GM23338 (cell line): ENCODE measurements around the gene PPP2CA. TPM values are rescaled to one million over a fixed set of nuclear protein-coding genes. Genes with fewer than 3 reads are reported as not detected.

Experiments
- ATAC-seq: fragments of 200-7000 bp; cut with Tn5 transposase; 3 replicates; pipeline ENCODE4 v1.9.1; 2020
- DNase-seq: peaks from one replicate; pipeline ENCODE4 v3.0.0-alpha.2; 2015; ENCODE audit warnings: low spot score
- H2AFZ ChIP-seq: fragments of 200-600 bp; sonication (generic); 2 replicates; pipeline ENCODE4 v1.8.0; 2016; ENCODE audit warnings: antibody characterized with exemption, mild to moderate bottlenecking, moderate library complexity
- H3F3A ChIP-seq: fragments of 200-600 bp; sonication (generic); replicated peaks from 2 replicates; pipeline ENCODE4 v1.8.0; 2017; ENCODE audit warnings: antibody characterized with exemption, mixed run types, low read depth
- H3K27ac ChIP-seq: fragments of 200-600 bp; sonication (generic); 2 replicates; pipeline ENCODE4 v1.6.1; 2016; ENCODE audit warnings: low read depth
- H3K27me3 ChIP-seq: fragments of 200-600 bp; sonication (generic); 2 replicates; pipeline ENCODE4 v1.8.0; 2016; ENCODE audit warnings: mild to moderate bottlenecking, mixed run types, moderate library complexity; ENCODE audit not compliant: insufficient read depth
- H3K36me3 ChIP-seq: fragments of 200-600 bp; sonication (generic); 2 replicates; pipeline ENCODE4 v1.8.0; 2016; ENCODE audit warnings: mild to moderate bottlenecking; ENCODE audit not compliant: insufficient read depth
- H3K4me1 ChIP-seq: fragments of 200-600 bp; sonication (generic); 2 replicates; pipeline ENCODE4 v1.8.0; 2016; ENCODE audit warnings: mild to moderate bottlenecking, moderate library complexity; ENCODE audit not compliant: insufficient read depth
- H3K4me2 ChIP-seq: fragments of 200-600 bp; sonication (generic); 2 replicates; pipeline ENCODE4 v1.7.1; 2017; ENCODE audit warnings: mixed run types
- H3K4me3 ChIP-seq: fragments of 200-600 bp; sonication (generic); 2 replicates; pipeline ENCODE4 v1.6.1; 2016; ENCODE audit warnings: mixed run types
- H3K79me2 ChIP-seq: fragments of 200-600 bp; sonication (generic); replicated peaks from 2 replicates; pipeline ENCODE4 v1.8.0; 2017; ENCODE audit warnings: mild to moderate bottlenecking; ENCODE audit not compliant: insufficient read depth
- H3K9me2 ChIP-seq: fragments of 200-600 bp; sonication (generic); 2 replicates; pipeline ENCODE4 v1.8.0; 2017; ENCODE audit not compliant: insufficient read depth
- H4K20me1 ChIP-seq: fragments of 200-600 bp; sonication (generic); replicated peaks from 2 replicates; pipeline ENCODE4 v1.8.0; 2017; ENCODE audit warnings: mild to moderate bottlenecking; ENCODE audit not compliant: insufficient read depth
- H3K27ac Mint-ChIP-seq: 2 replicates; pipeline ENCODE4 v1.8.0; 2020; ENCODE audit warnings: inconsistent platforms, mild to moderate bottlenecking, moderate library complexity, mixed read lengths
- H3K27me3 Mint-ChIP-seq: 3 replicates; pipeline ENCODE4 v1.8.0; 2022; ENCODE audit warnings: low read depth, mild to moderate bottlenecking, moderate library complexity, mixed read lengths, inconsistent platforms; ENCODE audit not compliant: insufficient read depth, poor library complexity
- H3K36me3 Mint-ChIP-seq: 3 replicates; pipeline ENCODE4 v1.8.0; 2021; ENCODE audit warnings: low read depth, mild to moderate bottlenecking, inconsistent platforms, moderate library complexity, mixed read lengths
- H3K4me1 Mint-ChIP-seq: 3 replicates; pipeline ENCODE4 v1.8.0; 2020; ENCODE audit warnings: mild to moderate bottlenecking, inconsistent platforms, mixed read lengths
- H3K4me3 Mint-ChIP-seq: 3 replicates; pipeline ENCODE4 v1.8.0; 2021; ENCODE audit warnings: moderate library complexity, mild to moderate bottlenecking, inconsistent platforms, mixed read lengths
- H3K9me3 Mint-ChIP-seq: 3 replicates; pipeline ENCODE4 v1.8.0; 2020; ENCODE audit warnings: moderate library complexity, mild to moderate bottlenecking, inconsistent platforms, mixed read lengths
- CREB1 ChIP-seq: fragments of 250-450 bp; sonication (Bioruptor Pico); IDR thresholded peaks from 2 replicates; pipeline ENCODE4 v1.5.0; 2020; ENCODE audit warnings: low read depth, mild to moderate bottlenecking, moderate library complexity
- CTCF ChIP-seq, 2 experiments: fragments of 200-600 bp in 1 of 2; sonication (generic) in 1 of 2; conservative IDR thresholded peaks; 2 replicates each; pipeline versions ENCODE4 v1.5.1 to v1.6.1; 2016 to 2017; ENCODE audit warnings: antibody characterized with exemption in 2 of 2, low read depth in 2 of 2, mild to moderate bottlenecking in 2 of 2, moderate library complexity in 1 of 2
- EZH2 ChIP-seq: fragments of 200-600 bp; sonication (generic); IDR thresholded peaks from one replicate; pipeline ENCODE4 v1.8.0; 2017; ENCODE audit warnings: antibody characterized with exemption, mild to moderate bottlenecking, low read depth; ENCODE audit not compliant: unreplicated experiment
- EZH2phosphoT487 ChIP-seq: fragments of 200-600 bp; sonication (generic); IDR thresholded peaks from one replicate; pipeline ENCODE4 v1.8.1; 2018; ENCODE audit warnings: antibody characterized with exemption; ENCODE audit not compliant: unreplicated experiment
- JUNB ChIP-seq: IDR thresholded peaks from one replicate; pipeline ENCODE4 v1.6.1; 2016; ENCODE audit warnings: antibody characterized with exemption; ENCODE audit not compliant: unreplicated experiment
- STAT1 ChIP-seq: IDR thresholded peaks from one replicate; pipeline ENCODE4 v1.6.1; 2016; ENCODE audit warnings: antibody characterized with exemption; ENCODE audit not compliant: unreplicated experiment
- ZNF462 ChIP-seq: fragments of 250-450 bp; sonication (Bioruptor Pico); IDR thresholded peaks from 2 replicates; pipeline ENCODE4 v1.5.0; 2020; ENCODE audit warnings: mild to moderate bottlenecking, moderate library complexity
- polyA plus RNA-seq: library from polyadenylated mRNA; unstranded; fragments of >200 nt; fragmentation: Nextera tagmentation; extraction: Ambion mirVana; gene quantifications from 2 replicates; pipeline ENCODE4 v1.2.1, GENCODE V29; 2016
- total RNA-seq: library from RNA; depleted of rRNA; stranded (reverse); fragments of >200 nt; shearing (Covaris generic); gene quantifications from 2 replicates; pipeline ENCODE4 v1.2.3, GENCODE V29; 2014
- TF ChIP-seq, protein P1 (sequence below): IDR thresholded peaks from one replicate; pipeline ENCODE4 v1.6.1; 2018; ENCODE audit warnings: antibody characterized with exemption; ENCODE audit not compliant: unreplicated experiment

The PPP2CA gene
- total and polyA plus RNA-seq, 2 experiments from 2014 or later, result 131 to 316 TPM

DNA sequence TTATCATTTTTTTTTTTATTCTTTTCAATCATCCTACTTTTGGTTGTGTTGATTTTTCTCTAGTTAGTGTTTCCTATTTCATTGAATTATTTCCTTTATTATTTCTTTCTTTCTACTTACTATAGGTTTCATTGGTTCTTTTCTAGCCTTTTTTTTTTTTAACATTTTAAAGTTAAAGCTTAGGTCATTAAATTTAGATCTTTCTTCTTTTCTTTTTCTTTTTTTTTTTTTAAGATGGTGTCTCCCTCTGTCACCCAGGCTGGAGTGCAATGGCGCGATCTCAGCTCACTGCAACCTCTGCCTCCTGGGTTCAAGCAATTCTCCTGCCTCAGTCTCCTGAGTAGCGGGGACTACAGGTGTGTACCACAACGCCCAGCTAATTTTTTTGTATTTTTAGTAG lies 43.0 kb upstream of the PPP2CA start:
- 0 out of 2 replicates have a peak overlapping the region, but pooled peaks have one; percentile 69 for H2AFZ ChIP-seq
- H3K9me2 ChIP-seq, result 0 out of 2 replicates have a peak, but pooled peaks cover 5% of the 10 kb centered on the region
- H3K4me1 ChIP-seq, result no peaks in the 10 kb centered on the region
- no peaks in the 10 kb centered on the region for H3F3A ChIP-seq
- no peaks in the 10 kb centered on the region for H4K20me1 ChIP-seq
- Mint-ChIP-seq H3K4me3 (no peak overlapping the region), H3K9me3 (peaks cover 26% of the 10 kb centered on the region), H3K4me1 (peaks cover 2% of the 10 kb centered on the region), H3K27me3 (peaks cover 3% of the 10 kb centered on the region), H3K27ac (no peak overlapping the region), H3K36me3 (peaks cover 9% of the 10 kb centered on the region; the same call in 2 of the 3 replicates)
- no peaks in the 10 kb centered on the region for H3K27me3 ChIP-seq
- no peak overlapping the region for H3K27ac ChIP-seq
- no peak for TF ChIP-seq EZH2phosphoT487
- TF ChIP-seq JUNB, result no peak
- TF ChIP-seq CREB1 (CRISPR knock-in tag), result no peak
- TF ChIP-seq ZNF462, result no peak
- TF ChIP-seq CTCF (conservative IDR thresholded peaks at IDR 0.05; ENCODE audit: low read depth in 2 of 2), result no peak
- no peak for TF ChIP-seq EZH2
- TF ChIP-seq STAT1, result no peak
- TF ChIP-seq, protein P1, sequence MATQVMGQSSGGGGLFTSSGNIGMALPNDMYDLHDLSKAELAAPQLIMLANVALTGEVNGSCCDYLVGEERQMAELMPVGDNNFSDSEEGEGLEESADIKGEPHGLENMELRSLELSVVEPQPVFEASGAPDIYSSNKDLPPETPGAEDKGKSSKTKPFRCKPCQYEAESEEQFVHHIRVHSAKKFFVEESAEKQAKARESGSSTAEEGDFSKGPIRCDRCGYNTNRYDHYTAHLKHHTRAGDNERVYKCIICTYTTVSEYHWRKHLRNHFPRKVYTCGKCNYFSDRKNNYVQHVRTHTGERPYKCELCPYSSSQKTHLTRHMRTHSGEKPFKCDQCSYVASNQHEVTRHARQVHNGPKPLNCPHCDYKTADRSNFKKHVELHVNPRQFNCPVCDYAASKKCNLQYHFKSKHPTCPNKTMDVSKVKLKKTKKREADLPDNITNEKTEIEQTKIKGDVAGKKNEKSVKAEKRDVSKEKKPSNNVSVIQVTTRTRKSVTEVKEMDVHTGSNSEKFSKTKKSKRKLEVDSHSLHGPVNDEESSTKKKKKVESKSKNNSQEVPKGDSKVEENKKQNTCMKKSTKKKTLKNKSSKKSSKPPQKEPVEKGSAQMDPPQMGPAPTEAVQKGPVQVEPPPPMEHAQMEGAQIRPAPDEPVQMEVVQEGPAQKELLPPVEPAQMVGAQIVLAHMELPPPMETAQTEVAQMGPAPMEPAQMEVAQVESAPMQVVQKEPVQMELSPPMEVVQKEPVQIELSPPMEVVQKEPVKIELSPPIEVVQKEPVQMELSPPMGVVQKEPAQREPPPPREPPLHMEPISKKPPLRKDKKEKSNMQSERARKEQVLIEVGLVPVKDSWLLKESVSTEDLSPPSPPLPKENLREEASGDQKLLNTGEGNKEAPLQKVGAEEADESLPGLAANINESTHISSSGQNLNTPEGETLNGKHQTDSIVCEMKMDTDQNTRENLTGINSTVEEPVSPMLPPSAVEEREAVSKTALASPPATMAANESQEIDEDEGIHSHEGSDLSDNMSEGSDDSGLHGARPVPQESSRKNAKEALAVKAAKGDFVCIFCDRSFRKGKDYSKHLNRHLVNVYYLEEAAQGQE, result no peak
- H3K4me3 ChIP-seq, result no peak overlapping the region
- no peak overlapping the region for H3K4me2 ChIP-seq
- no peaks in the 10 kb centered on the region for H3K79me2 ChIP-seq
- no peak for ATAC-seq
- H3K36me3 ChIP-seq, result peaks cover 4% of the 10 kb centered on the region; the same call in 1 of the 2 replicates
- no peak for DNase-seq
